Measurements from ENCODE around the gene TRIM36.

Gene TRIM36

DNA sequence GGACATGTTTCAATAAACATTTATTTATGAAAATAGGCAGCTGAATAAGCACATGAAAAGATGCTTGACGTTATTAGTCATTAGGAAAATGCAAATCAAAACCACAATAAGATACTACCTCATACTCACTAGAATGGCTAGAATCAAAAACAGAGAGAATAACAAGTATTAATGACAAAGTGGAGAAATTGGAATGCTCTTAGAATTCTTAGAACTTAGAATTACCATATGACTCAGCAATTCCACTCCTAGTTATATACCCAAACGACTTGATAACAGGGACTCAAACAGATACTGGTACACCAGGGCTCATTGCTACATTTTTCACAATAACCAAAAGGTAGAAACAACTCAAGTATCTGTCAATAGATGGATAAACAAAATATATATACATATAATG lies 15.1 kb upstream of the TRIM36 start:
- DNase-seq (ENCODE audit: insufficient read length) (no peak), FAIRE-seq (no peak)
- TF ChIP-seq POLR2AphosphoS5 (IDR thresholded peaks at IDR 0.05; ENCODE audit: low read depth, low read length) = no peak
- no peak for TF ChIP-seq TAF1 (IDR thresholded peaks at IDR 0.05; ENCODE audit: borderline replicate concordance, low read depth, low read length)
- no peak for TF ChIP-seq POLR2A (IDR thresholded peaks at IDR 0.05; ENCODE audit: low read depth, low read length)

DNA sequence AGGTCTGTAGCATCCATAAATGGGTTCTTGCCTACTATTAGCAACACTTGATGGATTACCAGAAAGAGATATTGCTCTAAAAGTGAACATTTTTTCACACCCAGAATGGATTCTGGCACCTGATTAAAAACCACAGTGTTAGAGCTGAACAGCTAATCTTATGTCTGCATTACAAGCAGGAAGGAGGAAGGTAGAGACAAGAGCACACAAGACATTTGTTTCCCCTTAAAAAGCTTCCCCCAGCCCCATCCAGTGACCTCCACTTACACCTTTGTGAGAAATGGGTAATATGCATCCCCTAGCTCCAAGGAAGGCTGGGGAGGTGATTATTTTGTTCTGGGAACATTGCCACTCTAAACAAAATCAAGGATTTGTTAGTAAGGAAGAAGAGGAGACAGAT lies 12.0 kb upstream of the TRIM36 start:
- FAIRE-seq = no peak
- DNase-seq (ENCODE audit: insufficient read length) = no peak
- no peak for TF ChIP-seq TAF1 (IDR thresholded peaks at IDR 0.05; ENCODE audit: borderline replicate concordance, low read depth, low read length)
- no peak for TF ChIP-seq POLR2AphosphoS5 (IDR thresholded peaks at IDR 0.05; ENCODE audit: low read depth, low read length)

DNA sequence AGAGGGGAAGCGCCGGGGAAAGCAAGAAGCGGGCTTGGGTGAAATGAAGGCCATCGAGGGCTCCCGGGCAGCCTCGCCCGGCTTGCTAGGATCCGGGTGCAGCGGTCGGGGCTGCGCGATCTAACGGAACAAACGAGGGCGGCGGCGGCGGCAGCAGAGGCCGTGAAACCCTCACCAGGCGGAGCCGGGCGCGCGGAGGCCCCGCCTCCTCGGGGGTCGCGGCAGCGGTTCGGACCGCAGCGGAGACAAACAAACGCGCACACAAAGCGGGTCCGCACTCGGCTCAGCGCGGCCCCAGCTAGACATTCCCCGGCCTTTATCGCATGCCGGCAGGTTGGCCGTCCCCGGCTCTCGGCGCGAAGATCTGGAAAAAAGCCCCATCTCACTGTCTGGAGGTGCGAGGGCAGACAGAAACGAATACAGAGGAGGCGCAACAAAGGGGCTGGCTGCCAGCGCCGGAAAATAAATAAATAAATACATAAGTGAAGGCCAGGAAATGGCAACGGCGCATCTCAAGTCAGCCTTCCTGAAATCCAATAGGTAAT lies 10.5 kb upstream of the TRIM36 start:
- FAIRE-seq (no peak), DNase-seq (ENCODE audit: insufficient read length) (no peak)
- TF ChIP-seq TAF1 (IDR thresholded peaks at IDR 0.05; ENCODE audit: borderline replicate concordance, low read depth, low read length) = no peak
- TF ChIP-seq POLR2AphosphoS5 (IDR thresholded peaks at IDR 0.05; ENCODE audit: low read depth, low read length) = no peak
- no peak for TF ChIP-seq POLR2A (IDR thresholded peaks at IDR 0.05; ENCODE audit: low read depth, low read length)

DNA sequence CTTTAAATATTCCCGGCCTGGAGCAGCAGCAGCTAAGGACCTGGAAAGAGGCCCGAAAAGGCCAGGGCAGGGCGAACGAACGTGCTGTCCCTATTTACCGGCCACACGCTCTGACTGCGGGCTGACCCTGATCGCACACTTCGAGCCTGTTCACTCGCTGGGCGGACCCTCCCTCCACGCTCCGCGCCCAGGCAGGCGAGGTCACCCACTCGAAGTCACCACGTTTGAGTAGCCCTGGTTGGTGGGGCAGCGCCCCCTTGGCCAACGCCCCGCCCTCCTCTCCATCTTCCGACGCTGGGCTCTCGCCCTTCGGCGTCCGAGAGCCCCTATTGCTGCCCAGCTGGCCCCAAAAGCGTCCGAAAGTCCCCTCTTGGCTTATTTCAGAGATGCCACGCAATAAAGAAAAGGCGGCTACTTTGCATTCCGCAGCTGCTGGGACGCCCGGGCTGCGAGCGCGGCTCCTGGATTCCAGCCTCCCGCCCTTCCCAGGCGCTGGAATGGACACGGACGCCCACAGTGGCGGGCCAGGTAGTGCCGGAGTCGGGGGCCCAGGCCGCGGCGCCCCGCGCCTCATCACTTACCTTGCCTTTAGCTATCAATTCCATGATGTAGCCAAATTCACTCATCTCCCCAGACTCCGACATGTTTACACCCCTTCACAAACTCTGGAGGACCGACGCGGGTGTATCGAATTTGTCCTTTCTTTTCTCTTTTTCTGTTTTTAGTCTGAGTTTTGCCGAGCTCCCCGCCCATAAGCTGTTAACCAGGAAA lies 9.9 kb upstream of the TRIM36 start:
- no peak for TF ChIP-seq POLR2A (IDR thresholded peaks at IDR 0.05; ENCODE audit: low read depth, low read length)
- TF ChIP-seq POLR2AphosphoS5 (IDR thresholded peaks at IDR 0.05; ENCODE audit: low read depth, low read length) = no peak
- TF ChIP-seq TAF1 (IDR thresholded peaks at IDR 0.05; ENCODE audit: borderline replicate concordance, low read depth, low read length) = no peak
- DNase-seq (ENCODE audit: insufficient read length) (no peak), FAIRE-seq (no peak)

DNA sequence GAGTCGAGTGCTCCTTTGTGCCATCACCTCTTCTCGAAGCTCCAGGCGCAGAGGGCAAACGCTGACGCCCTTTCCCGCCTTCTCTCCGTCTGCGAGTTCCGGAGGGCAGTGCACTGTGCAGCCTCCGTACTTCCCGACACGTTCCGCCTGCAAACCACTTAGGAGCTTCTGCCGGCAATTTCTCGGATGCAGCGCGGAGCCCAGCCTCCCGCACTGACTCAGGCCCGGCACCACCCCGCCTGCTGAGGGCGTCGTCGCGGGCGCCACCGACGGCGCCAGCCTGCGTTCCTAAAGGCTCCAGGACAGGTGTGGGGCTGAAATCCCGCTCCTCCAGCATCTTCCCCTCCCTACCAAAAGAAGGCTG lies 9.3 kb upstream of the TRIM36 start:
- DNase-seq (ENCODE audit: insufficient read length) = no peak

DNA sequence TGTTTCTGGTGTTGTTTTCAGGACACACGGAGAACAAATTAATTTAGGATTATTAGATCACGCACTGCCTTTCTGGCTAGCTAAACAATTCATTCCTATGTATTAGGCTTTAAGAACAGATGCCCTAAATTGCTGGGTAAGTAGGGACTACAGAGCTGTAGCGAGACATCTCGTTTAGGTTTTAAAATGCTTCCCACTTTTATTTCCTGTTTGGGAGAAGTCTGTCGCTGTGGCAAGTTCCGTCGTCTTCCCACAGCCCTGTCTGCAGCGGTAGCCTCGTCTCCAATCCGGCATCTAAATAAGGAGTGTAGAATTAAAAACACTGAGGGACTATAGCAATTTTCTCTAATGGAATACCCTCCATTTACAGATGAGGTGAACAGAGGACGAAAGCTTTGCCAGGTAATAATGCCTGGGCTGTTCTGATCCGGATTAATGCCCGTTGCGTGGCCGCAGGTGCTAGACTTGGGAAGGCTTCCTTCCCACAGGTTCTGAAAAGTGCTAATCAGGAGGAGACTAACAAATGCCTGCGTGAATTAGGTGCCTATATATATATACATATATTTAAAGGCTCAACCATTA lies 1.3 kb upstream of the TRIM36 start:
- no peak for FAIRE-seq
- TF ChIP-seq POLR2A (IDR thresholded peaks at IDR 0.05; ENCODE audit: low read depth, low read length) (no peak), TAF1 (IDR thresholded peaks at IDR 0.05; ENCODE audit: borderline replicate concordance, low read depth, low read length) (no peak), POLR2AphosphoS5 (IDR thresholded peaks at IDR 0.05; ENCODE audit: low read depth, low read length) (no peak)
- no peak for DNase-seq (ENCODE audit: insufficient read length)

More for the DNA sequence above, 9.3 kb upstream of the TRIM36 start:
- no peak for TF ChIP-seq POLR2A (IDR thresholded peaks at IDR 0.05; ENCODE audit: low read depth, low read length)
- TF ChIP-seq POLR2AphosphoS5 (IDR thresholded peaks at IDR 0.05; ENCODE audit: low read depth, low read length) = no peak
- no peak for TF ChIP-seq TAF1 (IDR thresholded peaks at IDR 0.05; ENCODE audit: borderline replicate concordance, low read depth, low read length)
- FAIRE-seq = no peak

DNA sequence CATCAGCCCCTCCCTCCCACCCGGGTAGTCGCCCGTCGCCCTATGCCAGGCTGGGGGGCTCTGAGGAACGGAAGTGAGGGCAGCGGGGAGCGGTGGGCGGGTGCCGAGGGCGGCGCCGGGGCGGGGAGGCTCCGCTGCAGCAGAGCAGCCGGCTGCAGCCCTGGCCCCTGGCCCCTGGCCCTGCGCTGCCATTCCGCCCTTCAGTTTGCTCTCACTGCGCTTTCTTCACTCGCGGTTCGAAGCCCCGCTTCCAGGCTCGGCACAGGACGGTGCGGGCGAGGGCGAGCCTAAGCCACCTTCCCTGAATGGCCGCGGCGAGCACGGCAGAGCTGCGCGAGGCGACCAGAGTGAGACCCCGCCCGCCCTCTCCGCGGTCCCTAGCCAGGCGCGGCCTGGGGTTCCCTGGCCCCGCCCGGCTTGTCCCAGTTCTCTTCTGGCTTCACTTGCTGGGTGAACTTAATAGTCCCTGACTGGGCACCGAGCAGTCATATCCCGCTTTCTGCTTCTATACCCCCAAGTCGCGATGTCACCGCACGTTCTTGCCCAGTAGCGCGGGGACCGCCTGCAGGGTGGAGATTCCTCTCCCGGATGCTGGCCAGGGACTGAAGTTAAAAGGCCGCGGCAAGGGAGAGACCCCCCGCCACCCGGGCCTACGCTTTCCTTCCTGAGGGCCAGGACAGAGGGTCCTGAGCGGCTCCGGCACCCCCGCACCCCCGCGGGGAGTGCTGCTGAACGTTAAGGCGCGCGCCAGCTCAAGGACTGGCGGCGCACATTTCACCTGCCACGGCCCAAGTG lies 623 bp upstream of the TRIM36 start:
- no peak for FAIRE-seq
- TF ChIP-seq TAF1 (IDR thresholded peaks at IDR 0.05; ENCODE audit: borderline replicate concordance, low read depth, low read length) (no peak), POLR2A (IDR thresholded peaks at IDR 0.05; ENCODE audit: low read depth, low read length) (no peak), POLR2AphosphoS5 (IDR thresholded peaks at IDR 0.05; ENCODE audit: low read depth, low read length) (no peak)
- DNase-seq (ENCODE audit: insufficient read length) = no peak

DNA sequence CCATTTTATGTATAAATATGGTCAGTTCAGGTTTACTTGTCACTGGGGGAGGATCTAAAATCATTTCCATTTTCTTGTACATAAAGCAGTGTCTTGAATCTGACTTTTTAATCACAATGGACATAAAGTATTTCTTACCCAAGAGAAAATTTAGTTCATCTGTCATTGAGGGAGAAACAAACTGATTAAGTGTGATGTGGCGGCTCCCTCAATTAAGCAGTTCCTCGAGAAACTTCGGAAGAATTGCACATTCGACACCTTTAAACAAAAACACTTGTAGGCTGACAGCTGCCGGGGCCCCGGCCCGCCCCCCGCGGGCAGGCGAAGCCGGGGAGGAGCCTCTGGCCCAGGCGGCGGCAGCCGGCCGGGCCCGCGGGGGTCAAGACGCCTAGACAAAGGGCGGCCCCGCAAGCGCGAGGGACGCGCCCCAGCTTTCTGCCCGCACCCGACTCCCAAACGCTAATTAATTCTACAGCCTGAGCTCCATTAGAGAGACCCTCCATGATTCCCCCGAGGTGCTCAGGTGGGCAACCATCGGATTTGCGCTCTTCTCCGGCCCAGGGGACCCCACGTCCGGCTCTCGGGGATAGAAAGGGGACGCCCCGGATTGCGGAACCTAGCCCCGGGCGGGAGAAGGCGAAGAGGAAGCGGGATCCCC lies 750 bp downstream of the TRIM36 start:
- no peak for DNase-seq (ENCODE audit: insufficient read length)
- no peak for FAIRE-seq
- TF ChIP-seq POLR2A (IDR thresholded peaks at IDR 0.05; ENCODE audit: low read depth, low read length) = no peak
- TF ChIP-seq POLR2AphosphoS5 (IDR thresholded peaks at IDR 0.05; ENCODE audit: low read depth, low read length) = no peak
- no peak for TF ChIP-seq TAF1 (IDR thresholded peaks at IDR 0.05; ENCODE audit: borderline replicate concordance, low read depth, low read length)

DNA sequence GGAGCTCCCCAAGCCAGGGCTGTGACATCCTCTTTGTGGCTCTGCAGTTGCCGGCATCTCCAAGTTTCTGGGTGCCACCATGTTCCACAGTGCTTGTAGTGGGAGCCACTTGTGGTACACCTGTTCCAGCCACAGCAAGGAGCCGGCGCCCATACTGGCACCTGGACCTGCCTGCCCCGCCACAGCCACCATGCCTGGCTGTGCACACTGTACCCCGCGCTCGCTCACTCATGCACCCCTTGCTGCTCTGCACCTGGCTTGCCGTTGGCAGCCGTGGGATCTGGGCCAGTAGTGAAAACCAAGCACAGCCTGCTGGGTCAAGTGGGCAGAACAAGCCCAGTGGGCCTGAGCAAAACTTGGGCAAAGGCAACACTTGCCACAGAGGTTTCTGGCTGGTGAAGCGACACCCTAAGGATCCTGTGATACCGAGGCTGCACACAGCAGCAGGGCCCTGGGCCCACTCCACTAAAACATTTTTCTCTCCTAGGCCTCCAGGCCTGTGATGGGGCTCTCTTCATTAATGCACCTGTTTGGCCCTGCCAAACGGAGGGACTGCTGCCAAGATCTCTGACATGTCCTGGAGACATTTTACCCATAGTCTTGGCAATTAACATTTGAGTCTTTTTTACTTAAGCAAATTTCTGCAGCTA lies 2.8 kb downstream of the TRIM36 start:
- TF ChIP-seq POLR2A (IDR thresholded peaks at IDR 0.05; ENCODE audit: low read depth, low read length) (no peak), POLR2AphosphoS5 (IDR thresholded peaks at IDR 0.05; ENCODE audit: low read depth, low read length) (no peak), TAF1 (IDR thresholded peaks at IDR 0.05; ENCODE audit: borderline replicate concordance, low read depth, low read length) (no peak)
- no peak for FAIRE-seq
- no peak for DNase-seq (ENCODE audit: insufficient read length)

DNA sequence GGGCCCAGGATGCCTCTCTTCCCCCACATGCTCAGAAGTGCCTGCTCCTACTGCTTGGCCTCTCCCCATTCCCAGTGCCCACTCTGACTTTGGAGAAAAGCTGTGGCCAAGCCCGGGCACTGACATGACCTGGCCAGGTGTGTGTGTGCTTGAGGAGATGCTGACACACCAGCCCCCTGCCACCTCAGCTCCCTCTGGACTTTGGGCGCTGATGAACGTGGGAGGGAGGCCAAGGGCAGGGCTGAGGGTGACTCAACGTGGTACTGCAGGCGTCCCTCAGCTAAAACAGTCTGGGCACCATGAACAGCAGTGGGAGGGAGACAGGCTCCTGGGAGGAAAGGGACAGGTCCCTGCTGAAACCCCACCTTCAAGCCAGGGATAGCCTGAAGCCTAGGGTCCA lies 3.9 kb downstream of the TRIM36 start:
- no peak for TF ChIP-seq POLR2AphosphoS5 (IDR thresholded peaks at IDR 0.05; ENCODE audit: low read depth, low read length)
- no peak for TF ChIP-seq TAF1 (IDR thresholded peaks at IDR 0.05; ENCODE audit: borderline replicate concordance, low read depth, low read length)
- TF ChIP-seq POLR2A (IDR thresholded peaks at IDR 0.05; ENCODE audit: low read depth, low read length) = no peak
- DNase-seq (ENCODE audit: insufficient read length) (no peak), FAIRE-seq (no peak)
